GM11168 (cell line): Measurements from ENCODE around the gene LCN10.

Experiments used
- in situ Hi-C: fragments of 300-500 bp; cut with MboI; formaldehyde crosslinking; loops from one replicate; pipeline ENCODE4 v1.12.0; 2022; ENCODE audit warnings: low sequenced_read_pairs; ENCODE audit not compliant: unreplicated experiment

LCN10 gene

GRCh38 chr9:136742591-136743391, at the start of gene LCN10:
LCN10 (minus strand) TSS chr9:136742940; CDS start chr9:136742903, 37 bp downstream.
- in situ Hi-C loops, result no loop called here

GRCh38 chr9:136791516-136792276, 49.0 kb upstream of the LCN10 start:
- in situ Hi-C loops, result no loop called here

- in situ Hi-C loops, result no loop called here
These were observed 48.1 kb upstream of the LCN10 start, which contains the start of gene TMEM141 for GRCh38 chr9:136790640-136791515. TMEM141 (plus strand) TSS chr9:136791344; CDS start chr9:136791371, 27 bp downstream.

- in situ Hi-C loops, result loop anchor here (10.0 kb wide), 1 partner anchor 245 kb away; the partner anchor contains the start of gene FUT7
These were observed 46.8 kb upstream of the LCN10 start for GRCh38 chr9:136789523-136789937.

- in situ Hi-C loops, result loop anchor here (10.0 kb wide), 1 partner anchor 246 kb away; the partner anchor contains the start of gene FUT7
These were observed 46.1 kb upstream of the LCN10 start for GRCh38 chr9:136788644-136789522.

- in situ Hi-C loops, result loop anchor here (10.0 kb wide), 1 partner anchor 247 kb away; the partner anchor contains the start of gene FUT7
These were observed 45.1 kb upstream of the LCN10 start for GRCh38 chr9:136787690-136788400.

- in situ Hi-C loops, result loop anchor here (10.0 kb wide), 1 partner anchor 248 kb away; the partner anchor contains the start of gene FUT7
These were observed 44.2 kb upstream of the LCN10 start for GRCh38 chr9:136786983-136787382.

GRCh38 chr9:136786451-136786850, 43.7 kb upstream of the LCN10 start:
- in situ Hi-C loops, result loop anchor here (10.0 kb wide), 1 partner anchor 248 kb away; the partner anchor contains the start of gene FUT7

- in situ Hi-C loops, result loop anchor here (10.0 kb wide), 1 partner anchor 249 kb away; the partner anchor contains the start of gene FUT7
These were observed 43.0 kb upstream of the LCN10 start for GRCh38 chr9:136785565-136786355.

GRCh38 chr9:136784997-136785361, 42.2 kb upstream of the LCN10 start:
- in situ Hi-C loops, result loop anchor here (10.0 kb wide), 1 partner anchor 250 kb away; the partner anchor contains the start of gene FUT7

GRCh38 chr9:136784249-136784996, 41.7 kb upstream of the LCN10 start:
- in situ Hi-C loops, result loop anchor here (10.0 kb wide), 1 partner anchor 250 kb away; the partner anchor contains the start of gene FUT7

GRCh38 chr9:136782452-136782851, 39.7 kb upstream of the LCN10 start:
- in situ Hi-C loops, result loop anchor here (10.0 kb wide), 1 partner anchor 252 kb away; the partner anchor contains the start of gene FUT7

- in situ Hi-C loops, result loop anchor here (10.0 kb wide), 1 partner anchor 255 kb away; the partner anchor contains the start of gene FUT7
These were observed 37.1 kb upstream of the LCN10 start for GRCh38 chr9:136779808-136780207.

- in situ Hi-C loops, result no loop called here
These were observed 34.6 kb upstream of the LCN10 start for GRCh38 chr9:136777359-136777758.

- in situ Hi-C loops, result no loop called here
These were observed 34.2 kb upstream of the LCN10 start for GRCh38 chr9:136776947-136777346.

GRCh38 chr9:136775191-136775590, 32.5 kb upstream of the LCN10 start:
- in situ Hi-C loops, result no loop called here
